Measurements from ENCODE around the gene VAV3.
A peak's percentile ranks its signal among the peaks of the same experiment; 100 is the strongest.

VAV3 gene

GRCh38 chr1:107791348-107791747 is 173.6 kb downstream of the VAV3 start:
- Mint-ChIP-seq H3K27me3 (no peaks in the 10 kb centered on the region), H3K9me3 (no peaks in the 10 kb centered on the region), H3K4me1 (peaks cover 68 to 90% of the 10 kb centered on the region in 2 donors), H3K27ac (peak overlapping the region; percentile 37), H3K4me3 (no peak overlapping the region), H3K36me3 (no peaks in the 10 kb centered on the region)
- peak in 1 of 2 donors; percentile 4 for ATAC-seq (replicated peaks)
- no peak for DNase-seq

- no peaks in the 10 kb centered on the region for H3K9me3 Mint-ChIP-seq
- DNase-seq (no peak), ATAC-seq (replicated peaks) (no peak)
- peaks cover 71 to 90% of the 10 kb centered on the region in 2 donors for H3K4me1 Mint-ChIP-seq
- H3K27me3 Mint-ChIP-seq, result no peaks in the 10 kb centered on the region
- no peak overlapping the region for H3K4me3 Mint-ChIP-seq
- peak overlapping the region; percentile 10 for H3K27ac Mint-ChIP-seq
- H3K36me3 Mint-ChIP-seq, result no peaks in the 10 kb centered on the region
Measured at GRCh38 chr1:107789817-107790524, 175.0 kb downstream of the VAV3 start.

GRCh38 chr1:107788206-107789202 is 176.5 kb downstream of the VAV3 start:
- Mint-ChIP-seq H3K36me3 (no peaks in the 10 kb centered on the region), H3K27me3 (no peaks in the 10 kb centered on the region), H3K27ac (peak overlapping the region; percentile 72), H3K4me3 (peak overlapping the region; percentile 62 to 71), H3K9me3 (no peaks in the 10 kb centered on the region), H3K4me1 (peaks cover 66 to 87% of the 10 kb centered on the region in 2 donors)
- DNase-seq (no peak), ATAC-seq (replicated peaks) (no peak)

GRCh38 chr1:107787299-107787698 is 177.7 kb downstream of the VAV3 start:
- DNase-seq (peak; percentile 52), ATAC-seq (replicated peaks) (peak; percentile 67 to 69)
- no peaks in the 10 kb centered on the region for H3K9me3 Mint-ChIP-seq
- no peaks in the 10 kb centered on the region for H3K36me3 Mint-ChIP-seq
- peaks cover 63 to 92% of the 10 kb centered on the region in 2 donors for H3K4me1 Mint-ChIP-seq
- H3K4me3 Mint-ChIP-seq, result peak overlapping the region; percentile 22 to 76
- H3K27me3 Mint-ChIP-seq, result no peaks in the 10 kb centered on the region
- peak overlapping the region; percentile 91 for H3K27ac Mint-ChIP-seq

- DNase-seq (no peak), ATAC-seq (replicated peaks) (peak; percentile 19 to 28)
- Mint-ChIP-seq H3K27me3 (no peaks in the 10 kb centered on the region), H3K4me1 (peaks cover 63 to 89% of the 10 kb centered on the region in 2 donors), H3K4me3 (peak overlapping the region; percentile 69 to 73), H3K36me3 (no peaks in the 10 kb centered on the region), H3K27ac (peak overlapping the region; percentile 91), H3K9me3 (no peaks in the 10 kb centered on the region)
Measured at GRCh38 chr1:107786203-107786845, 178.7 kb downstream of the VAV3 start.

- peak overlapping the region; percentile 75 for H3K27ac Mint-ChIP-seq
- no peak for DNase-seq
- H3K9me3 Mint-ChIP-seq, result no peaks in the 10 kb centered on the region
- H3K27me3 Mint-ChIP-seq, result no peaks in the 10 kb centered on the region
- H3K36me3 Mint-ChIP-seq, result no peaks in the 10 kb centered on the region
- ATAC-seq (replicated peaks), result peak; percentile 43 to 47
- peaks cover 58 to 82% of the 10 kb centered on the region in 2 donors for H3K4me1 Mint-ChIP-seq
- peak overlapping the region; percentile 69 to 73 for H3K4me3 Mint-ChIP-seq
Measured at GRCh38 chr1:107785496-107786202, 179.3 kb downstream of the VAV3 start.

- Mint-ChIP-seq H3K27ac (no peak overlapping the region), H3K4me3 (no peak overlapping the region), H3K36me3 (no peaks in the 10 kb centered on the region), H3K4me1 (peaks cover 44 to 63% of the 10 kb centered on the region in 2 donors), H3K9me3 (no peaks in the 10 kb centered on the region), H3K27me3 (no peaks in the 10 kb centered on the region)
- ATAC-seq (replicated peaks) (no peak), DNase-seq (no peak)
Measured at GRCh38 chr1:107782217-107782845, 182.6 kb downstream of the VAV3 start.

- no peaks in the 10 kb centered on the region for H3K9me3 Mint-ChIP-seq
- no peak for ATAC-seq (replicated peaks)
Measured at GRCh38 chr1:107781245-107781644, 183.7 kb downstream of the VAV3 start.

GRCh38 chr1:107777664-107778047 is 187.3 kb downstream of the VAV3 start:
- Mint-ChIP-seq H3K27ac (peak overlapping the region; percentile 97), H3K4me3 (peak overlapping the region; percentile 74 to 79), H3K4me1 (peaks cover 28 to 35% of the 10 kb centered on the region in 2 donors), H3K36me3 (peaks cover 0 to 6% of the 10 kb centered on the region in 2 donors), H3K27me3 (no peaks in the 10 kb centered on the region), H3K9me3 (no peaks in the 10 kb centered on the region)
- ATAC-seq (replicated peaks) (peak; percentile 65 to 74), DNase-seq (no peak)

More at GRCh38 chr1:107781245-107781644, 183.7 kb downstream of the VAV3 start:
- no peak overlapping the region for H3K27ac Mint-ChIP-seq
- no peaks in the 10 kb centered on the region for H3K36me3 Mint-ChIP-seq
- peaks cover 44 to 63% of the 10 kb centered on the region in 2 donors for H3K4me1 Mint-ChIP-seq
- no peak overlapping the region for H3K4me3 Mint-ChIP-seq
- DNase-seq, result no peak
- H3K27me3 Mint-ChIP-seq, result no peaks in the 10 kb centered on the region

- DNase-seq (peak; percentile 70), ATAC-seq (replicated peaks) (peak; percentile 95)
- Mint-ChIP-seq H3K4me1 (peaks cover 27 to 29% of the 10 kb centered on the region in 2 donors), H3K27me3 (no peaks in the 10 kb centered on the region), H3K36me3 (peaks cover 0 to 8% of the 10 kb centered on the region in 2 donors), H3K27ac (peak overlapping the region; percentile 97), H3K9me3 (no peaks in the 10 kb centered on the region), H3K4me3 (peak overlapping the region; percentile 74 to 79)
Measured at GRCh38 chr1:107776900-107777663, 187.9 kb downstream of the VAV3 start.

GRCh38 chr1:107771377-107771776 is 193.6 kb downstream of the VAV3 start:
- Mint-ChIP-seq H3K4me1 (peaks cover 5 to 6% of the 10 kb centered on the region in 2 donors), H3K9me3 (no peaks in the 10 kb centered on the region), H3K27me3 (no peaks in the 10 kb centered on the region), H3K27ac (no peak overlapping the region), H3K36me3 (peaks cover 14 to 39% of the 10 kb centered on the region in 2 donors), H3K4me3 (no peak overlapping the region)
- ATAC-seq (replicated peaks) (no peak), DNase-seq (no peak)

GRCh38 chr1:107767156-107767582 is 197.8 kb downstream of the VAV3 start:
- no peaks in the 10 kb centered on the region for H3K27me3 Mint-ChIP-seq
- no peak overlapping the region for H3K4me3 Mint-ChIP-seq
- H3K9me3 Mint-ChIP-seq, result no peaks in the 10 kb centered on the region

GRCh38 chr1:107766533-107766932 is 198.4 kb downstream of the VAV3 start:
- Mint-ChIP-seq H3K36me3 (peaks cover 22 to 41% of the 10 kb centered on the region in 2 donors), H3K27me3 (no peaks in the 10 kb centered on the region), H3K9me3 (no peaks in the 10 kb centered on the region), H3K27ac (no peak overlapping the region), H3K4me1 (no peaks in the 10 kb centered on the region), H3K4me3 (no peak overlapping the region)
- no peak for DNase-seq
- ATAC-seq (replicated peaks), result no peak

More at GRCh38 chr1:107767156-107767582, 197.8 kb downstream of the VAV3 start:
- ATAC-seq (replicated peaks) (no peak), DNase-seq (no peak)
- Mint-ChIP-seq H3K27ac (no peak overlapping the region), H3K36me3 (peaks cover 22 to 44% of the 10 kb centered on the region in 2 donors), H3K4me1 (no peaks in the 10 kb centered on the region)
